ENCODE data around the gene PIK3R2.
"Not testable (repeated sequence)": the region's sequence is repeated elsewhere in the genome, so short reads cannot be mapped to it uniquely, and the experiment has no call there.

The PIK3R2 gene

DNA sequence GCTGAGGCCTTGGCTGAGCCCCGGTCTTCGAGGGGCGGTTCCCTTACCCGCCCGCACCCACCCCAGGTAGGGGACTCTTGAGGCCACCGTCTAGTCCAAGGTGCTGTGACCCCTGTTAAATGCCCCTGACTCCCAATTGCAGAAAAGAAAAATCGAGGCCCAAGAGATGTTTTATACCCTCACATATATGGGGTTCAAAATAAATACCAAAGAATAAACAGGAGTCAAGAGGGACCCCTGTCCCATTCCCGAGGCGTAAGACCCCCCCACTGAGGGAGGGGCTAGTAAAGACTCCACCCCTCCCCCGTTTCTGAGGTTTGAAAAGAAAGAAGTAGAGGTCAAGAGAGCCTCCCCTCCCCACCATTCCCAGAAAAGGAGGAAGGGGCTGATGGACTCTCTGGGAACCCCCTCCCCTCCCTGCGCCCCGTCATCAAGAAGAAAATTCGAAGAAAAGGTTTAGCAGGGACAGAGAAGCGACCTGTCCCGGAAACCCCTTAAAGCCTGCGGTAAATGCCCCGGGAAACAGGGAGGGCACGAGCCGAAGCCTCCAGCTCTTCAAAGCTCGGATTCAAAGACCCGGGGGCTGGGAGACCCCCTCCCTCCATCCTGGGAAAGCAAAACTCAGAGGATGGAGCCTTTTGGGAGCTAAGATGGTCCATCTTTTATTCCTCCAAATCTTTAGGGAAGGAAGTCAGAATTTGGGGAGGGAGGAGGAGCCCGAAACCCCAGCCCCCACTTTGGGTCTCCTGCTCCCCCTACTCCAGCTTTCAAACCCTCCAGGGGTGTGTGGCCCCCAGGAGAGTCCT lies 51.6 kb downstream of the PIK3R2 start:
- peak overlapping the region; percentile 58 for H3K4me3 ChIP-seq (ENCODE audit: control insufficient read depth, low read depth, low read length)
- TF ChIP-seq CTCF (IDR thresholded peaks at IDR 0.05; ENCODE audit: control insufficient read depth, insufficient read depth, low read depth, low read length, missing control alignments), result no peak
- DNase-seq (ENCODE audit: low read depth), result no peak

DNA sequence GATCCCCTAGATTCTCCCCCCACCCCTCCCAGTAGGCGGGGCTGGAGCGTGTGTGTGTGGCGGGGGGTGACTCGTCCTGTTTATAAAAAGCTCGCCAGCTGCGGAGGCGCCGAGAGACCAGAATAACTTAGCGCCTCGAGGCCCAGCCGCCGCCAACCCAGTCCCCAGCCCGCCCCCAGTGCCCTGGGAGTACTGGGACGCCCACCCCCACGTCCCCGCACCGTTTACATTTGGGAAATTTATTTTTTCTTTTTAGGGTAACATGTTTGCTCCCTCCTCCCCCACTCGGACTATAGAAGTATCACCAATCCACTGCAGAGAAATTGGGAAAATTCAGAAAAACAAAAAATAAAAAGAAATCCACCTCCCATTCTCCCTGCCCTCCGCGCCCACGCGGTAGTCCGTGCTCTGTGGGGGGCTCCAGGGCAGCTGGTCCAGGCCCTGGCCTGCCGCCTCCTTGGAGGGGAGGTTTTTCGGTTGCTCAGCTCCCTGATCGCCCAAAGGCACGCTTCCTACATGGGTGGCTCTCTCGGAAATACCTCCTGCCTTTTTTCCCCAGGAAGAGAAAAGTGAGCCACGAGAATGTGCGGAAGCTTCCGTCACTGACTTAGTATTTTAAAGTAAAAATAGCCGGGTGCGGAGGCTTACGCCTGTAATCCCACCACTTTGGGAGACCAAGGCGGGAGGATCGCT lies 52.4 kb downstream of the PIK3R2 start:
- peak; percentile 39 for DNase-seq (ENCODE audit: low read depth)
- no peak for TF ChIP-seq CTCF (IDR thresholded peaks at IDR 0.05; ENCODE audit: control insufficient read depth, insufficient read depth, low read depth, low read length, missing control alignments)

GRCh38 chr19:18206018-18206417 lies 53.1 kb downstream of the PIK3R2 start:
- no peak overlapping the region for H3K4me3 ChIP-seq (ENCODE audit: control insufficient read depth, low read depth, low read length)
- no peak for DNase-seq (ENCODE audit: low read depth)
- TF ChIP-seq CTCF (IDR thresholded peaks at IDR 0.05; ENCODE audit: control insufficient read depth, insufficient read depth, low read depth, low read length, missing control alignments), result no peak

More for the DNA sequence above, 52.4 kb downstream of the PIK3R2 start:
- H3K4me3 ChIP-seq (ENCODE audit: control insufficient read depth, low read depth, low read length), result peak overlapping the region; percentile 58

GRCh38 chr19:18208098-18208951 lies 55.4 kb downstream of the PIK3R2 start:
- peak; percentile 61 for TF ChIP-seq CTCF (IDR thresholded peaks at IDR 0.05; ENCODE audit: control insufficient read depth, insufficient read depth, low read depth, low read length, missing control alignments)
- DNase-seq (ENCODE audit: low read depth), result peak; percentile 64
- peak overlapping the region; percentile 26 for H3K4me3 ChIP-seq (ENCODE audit: control insufficient read depth, low read depth, low read length)

DNA sequence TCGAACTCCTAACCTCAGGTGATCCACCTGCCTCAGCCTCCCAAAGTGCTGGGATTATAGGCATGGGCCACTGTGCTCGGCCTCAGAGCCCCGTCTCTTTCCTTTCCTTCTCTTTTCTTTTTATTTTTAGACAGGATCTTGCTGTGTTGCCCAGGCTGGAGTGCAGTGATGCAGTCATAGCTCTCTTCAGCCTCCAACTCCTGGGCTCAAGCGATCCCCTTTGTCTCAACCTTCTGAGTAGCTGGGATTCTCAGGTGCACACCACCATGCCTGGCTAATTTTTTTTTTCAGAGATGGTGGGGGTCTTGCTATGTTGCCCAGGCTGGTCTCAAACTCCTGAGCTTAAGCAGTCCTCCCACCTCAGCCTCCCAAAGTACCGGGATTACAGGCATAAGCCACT lies 56.9 kb downstream of the PIK3R2 start:
- not testable (repeated sequence) for H3K4me3 ChIP-seq (ENCODE audit: control insufficient read depth, low read depth, low read length); DNase-seq (ENCODE audit: low read depth)

DNA sequence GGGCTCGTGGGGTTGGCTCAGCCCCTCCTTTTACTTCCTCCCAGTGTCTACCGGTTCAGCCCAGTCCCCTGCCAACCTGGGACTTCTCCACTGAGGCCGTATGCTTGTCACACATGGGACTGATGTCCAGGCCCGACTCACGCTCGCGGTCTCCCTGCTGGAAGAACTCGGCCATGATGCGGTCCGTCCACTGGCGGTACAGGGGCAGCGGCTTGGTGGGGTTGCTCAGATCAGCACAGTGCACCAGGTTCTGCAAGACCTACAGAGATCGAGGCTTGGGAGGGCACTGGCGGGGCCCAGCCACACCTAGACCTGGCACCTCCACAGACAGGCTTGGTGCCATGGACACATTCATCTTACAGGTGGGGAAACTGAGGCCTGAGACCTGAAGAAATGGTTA lies 58.7 kb downstream of the PIK3R2 start:
- no peak for TF ChIP-seq CTCF (IDR thresholded peaks at IDR 0.05; ENCODE audit: control insufficient read depth, insufficient read depth, low read depth, low read length, missing control alignments)

More for the DNA sequence above, 58.7 kb downstream of the PIK3R2 start:
- no peak overlapping the region for H3K4me3 ChIP-seq (ENCODE audit: control insufficient read depth, low read depth, low read length)
- DNase-seq (ENCODE audit: low read depth), result no peak

All from AG09309 (cell line).